HG03095 (cell line): ENCODE data around the gene SCLY.

Experiments used
- ATAC-seq: cut with Tn5 transposase; IDR thresholded peaks from one replicate; pipeline ENCODE4 v1.9.1; 2021; ENCODE audit warnings: moderate library complexity; ENCODE audit not compliant: unreplicated experiment

Gene SCLY

DNA sequence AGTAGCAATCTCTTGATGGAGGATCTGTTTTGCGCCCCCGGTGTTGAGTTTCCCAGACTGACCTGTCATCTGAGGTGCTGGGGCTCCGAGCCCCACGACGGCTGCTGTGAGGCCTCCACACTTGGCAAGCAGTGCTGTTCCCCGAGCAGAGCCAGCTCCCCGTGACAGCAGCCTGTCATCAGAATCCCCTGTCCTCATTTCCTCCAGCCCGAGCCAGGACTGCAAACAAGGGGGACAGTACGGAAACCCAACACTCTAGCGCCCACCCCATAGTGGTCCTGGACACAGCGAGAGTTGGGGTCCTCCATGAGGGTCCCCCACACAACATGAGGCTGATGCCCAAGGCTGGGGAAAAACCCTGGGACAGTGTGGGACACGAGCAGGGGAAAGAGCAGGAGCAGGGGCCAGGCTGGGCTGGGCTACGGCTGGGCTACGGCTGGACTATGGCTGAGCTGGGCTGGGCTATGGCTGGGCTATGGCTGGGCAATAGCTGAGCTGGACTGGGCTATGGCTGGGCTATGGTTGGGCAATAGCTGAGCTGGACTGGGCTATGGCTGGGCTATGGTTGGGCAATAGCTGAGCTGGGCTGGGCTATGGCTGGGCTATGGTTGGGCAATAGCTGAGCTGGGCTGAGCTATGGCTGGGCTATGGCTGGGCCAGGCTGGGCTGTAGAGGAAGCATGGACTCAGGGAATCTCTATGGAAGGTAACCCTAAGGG, 76.2 kb downstream of the SCLY start:
- ATAC-seq, result no peak

DNA sequence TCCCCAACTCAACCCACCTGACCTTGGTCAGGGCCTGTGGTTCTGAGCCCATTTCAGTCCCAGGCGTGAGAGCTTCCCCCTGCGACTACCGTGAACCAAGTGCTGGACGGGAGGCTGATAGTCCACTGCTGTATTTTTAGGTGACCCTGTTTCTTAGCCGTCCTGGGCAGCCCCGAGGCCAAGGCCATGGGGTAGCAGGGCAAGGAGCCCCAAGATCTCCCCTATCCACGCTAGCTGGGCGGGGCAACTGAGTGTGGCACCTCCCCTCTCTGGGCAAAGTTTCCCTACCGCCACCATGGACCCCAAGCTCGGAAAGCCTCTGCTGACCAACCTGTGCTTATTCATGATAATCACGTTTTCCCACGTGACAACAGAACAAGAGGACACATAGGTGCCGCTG, 77.1 kb downstream of the SCLY start:
- ATAC-seq, result no peak

DNA sequence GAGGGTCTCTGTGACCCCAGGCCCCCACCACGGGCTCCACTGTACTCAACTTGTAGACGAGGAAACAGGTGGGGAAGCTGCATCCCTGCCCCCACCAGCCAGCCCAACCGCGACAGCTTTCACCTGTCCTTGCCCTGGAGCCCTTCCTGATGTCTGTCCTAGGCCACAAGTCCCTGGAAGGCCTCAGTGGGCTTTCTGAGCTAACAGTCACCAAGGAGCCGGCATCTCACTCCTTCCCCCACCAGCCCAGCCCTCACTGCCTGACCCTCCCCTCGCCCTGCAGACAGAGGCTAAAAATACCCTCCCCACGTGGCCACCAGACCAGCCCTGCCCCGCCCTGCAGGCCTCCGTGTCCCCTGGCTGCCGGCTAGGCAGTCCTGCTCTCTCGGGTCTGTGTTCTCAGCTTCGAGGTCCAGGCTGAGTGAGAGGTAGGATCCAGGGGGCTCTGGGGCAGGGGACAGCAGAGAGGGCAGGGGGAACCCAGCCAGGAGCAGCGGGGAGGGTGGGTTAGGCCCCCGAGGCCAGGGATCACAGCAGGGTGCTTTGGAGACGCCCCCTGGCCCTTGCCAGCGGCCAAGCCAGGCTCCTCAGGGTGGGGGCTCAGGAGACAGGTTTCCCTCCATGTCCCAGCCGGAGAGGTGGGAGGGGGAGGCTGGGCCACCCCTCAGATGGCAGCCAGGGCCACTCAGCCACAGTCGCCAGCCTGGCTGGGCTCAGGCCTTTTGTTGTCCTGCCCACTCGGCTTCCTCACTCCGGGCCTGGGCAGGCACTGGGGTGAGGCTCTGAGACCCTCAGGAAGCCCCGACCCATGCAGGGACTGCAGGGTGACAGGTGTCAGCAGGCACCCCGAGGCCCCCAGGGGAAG, 77.8 kb downstream of the SCLY start, which contains the start of gene KLHL30:
TSS of gene KLHL30 (plus strand) at position 338 of the 865 bp plus-strand sequence. CDS start 2,087 bp downstream, outside the sequence.
- ATAC-seq, result no peak

DNA sequence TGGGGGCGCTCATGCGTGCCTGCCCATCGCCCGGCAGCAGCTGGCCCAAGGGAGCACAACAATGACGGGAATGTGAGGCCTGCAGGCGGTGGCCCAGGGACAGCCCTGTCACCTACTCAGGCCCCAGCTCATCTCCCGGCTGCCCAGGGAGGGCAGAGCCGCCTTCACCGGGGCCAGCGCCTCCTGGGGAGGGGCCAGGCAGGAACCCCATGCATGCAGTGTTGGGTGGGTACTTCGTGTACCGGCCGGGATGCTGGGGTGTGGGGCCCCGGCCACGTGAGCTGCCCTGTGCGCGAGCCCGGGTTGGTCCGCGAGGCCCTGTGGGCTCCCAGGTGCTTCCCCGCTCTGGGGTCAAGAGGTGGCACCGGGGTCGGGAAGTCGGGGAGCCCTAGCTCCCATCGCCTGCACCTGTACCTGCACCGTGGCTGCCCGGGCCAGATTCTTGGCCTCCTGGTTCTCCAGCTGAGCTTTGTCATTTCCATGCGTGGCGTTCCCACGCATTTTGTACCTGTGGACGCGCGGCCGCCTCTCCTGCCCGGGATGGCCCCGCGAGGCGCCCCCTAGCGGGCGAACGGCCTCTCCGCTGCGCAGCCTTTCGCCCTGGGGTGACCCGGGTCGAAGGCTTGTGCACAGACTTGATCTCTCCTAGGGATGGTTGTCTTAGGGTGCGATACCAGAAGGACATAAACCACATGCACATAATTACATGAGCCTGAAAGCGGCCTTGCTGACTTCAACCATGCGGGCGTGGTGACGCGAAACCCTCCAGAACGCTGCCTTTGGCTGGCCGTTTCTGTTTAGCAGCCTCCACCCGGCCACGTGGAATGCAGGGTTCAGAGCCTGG, 78.6 kb downstream of the SCLY start:
- ATAC-seq, result no peak

DNA sequence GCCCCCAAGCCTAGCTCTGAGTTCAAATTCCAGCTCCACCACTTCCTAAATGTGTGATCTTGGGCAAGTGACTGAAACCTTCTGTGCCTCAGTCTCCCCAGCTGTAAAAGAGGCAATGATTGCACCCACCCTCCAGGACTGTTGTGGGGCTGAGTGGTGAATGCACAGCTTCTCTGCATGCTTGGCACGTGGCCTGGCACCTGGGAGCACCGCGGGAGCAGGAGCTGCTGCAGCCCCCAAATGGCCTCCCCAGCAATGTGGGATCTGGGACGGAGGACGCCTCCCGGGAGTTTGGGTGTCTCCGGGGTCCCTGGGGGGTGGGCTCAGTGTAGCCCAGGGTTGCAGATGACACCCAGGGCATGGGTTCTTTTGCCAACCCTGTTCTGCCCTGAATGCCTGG, 79.2 kb downstream of the SCLY start:
- ATAC-seq, result no peak

DNA sequence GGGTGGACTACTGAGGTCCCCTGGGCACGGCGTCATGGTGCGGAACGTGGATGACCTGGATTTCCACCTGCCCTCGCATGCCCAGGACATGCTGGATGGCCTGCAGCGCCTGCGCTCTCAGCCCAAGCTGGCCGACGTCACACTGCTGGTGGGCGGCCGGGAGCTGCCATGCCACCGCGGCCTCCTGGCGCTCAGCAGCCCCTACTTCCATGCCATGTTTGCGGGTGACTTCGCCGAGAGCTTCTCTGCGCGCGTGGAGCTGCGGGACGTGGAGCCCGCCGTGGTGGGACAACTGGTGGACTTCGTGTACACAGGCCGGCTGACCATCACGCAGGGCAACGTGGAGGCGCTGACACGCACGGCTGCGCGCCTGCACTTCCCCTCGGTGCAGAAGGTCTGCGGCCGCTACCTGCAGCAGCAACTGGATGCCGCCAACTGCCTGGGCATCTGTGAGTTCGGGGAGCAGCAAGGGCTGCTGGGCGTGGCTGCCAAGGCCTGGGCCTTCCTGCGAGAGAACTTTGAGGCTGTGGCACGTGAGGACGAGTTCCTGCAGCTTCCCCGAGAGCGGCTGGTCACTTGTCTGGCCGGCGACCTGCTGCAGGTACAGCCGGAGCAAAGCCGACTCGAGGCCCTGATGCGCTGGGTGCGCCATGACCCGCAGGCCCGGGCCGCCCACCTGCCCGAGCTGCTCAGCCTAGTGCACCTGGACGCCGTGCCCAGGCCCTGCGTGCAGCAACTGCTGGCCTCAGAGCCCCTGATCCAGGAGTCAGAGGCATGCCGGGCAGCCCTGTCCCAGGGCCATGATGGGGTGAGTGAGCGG, 80.1 kb downstream of the SCLY start:
- no peak for ATAC-seq

DNA sequence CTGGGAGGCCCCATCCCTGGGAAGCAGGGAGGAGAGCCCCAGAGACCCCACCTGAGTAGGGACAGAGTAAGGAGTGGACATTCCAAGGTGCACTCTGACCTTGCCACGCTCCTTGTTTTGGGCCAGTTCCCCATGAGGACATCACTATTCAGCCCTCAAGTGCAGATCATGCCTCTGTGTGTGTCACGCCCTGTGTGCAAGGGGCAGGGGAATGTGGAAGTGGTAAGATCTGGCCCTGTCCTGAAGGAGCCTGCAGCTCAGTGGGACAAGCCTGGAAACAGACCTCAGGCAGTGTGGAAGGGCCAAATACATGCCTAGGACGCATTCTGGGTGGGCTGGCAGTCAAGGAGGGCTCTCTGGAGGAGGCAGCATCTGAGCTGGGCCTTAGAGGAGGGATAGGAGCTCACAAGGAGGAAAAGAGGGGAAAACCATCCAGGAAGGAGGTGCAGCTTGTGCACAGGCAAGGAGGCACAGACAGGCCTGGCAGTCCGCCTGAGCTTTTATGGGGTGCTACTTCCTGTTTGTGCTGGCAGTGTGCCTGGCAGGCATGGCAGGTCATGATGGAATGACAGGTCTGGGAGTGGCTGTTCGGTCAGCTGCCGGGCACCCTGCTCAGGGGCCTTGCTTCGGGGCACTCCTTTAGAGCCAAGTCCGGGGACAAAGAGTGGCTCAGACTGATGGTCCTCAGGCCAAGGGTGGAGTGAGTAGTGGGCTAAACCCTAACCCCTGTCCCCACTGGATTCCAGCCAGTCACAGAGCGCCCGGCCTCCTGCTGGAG, 80.9 kb downstream of the SCLY start:
- no peak for ATAC-seq

DNA sequence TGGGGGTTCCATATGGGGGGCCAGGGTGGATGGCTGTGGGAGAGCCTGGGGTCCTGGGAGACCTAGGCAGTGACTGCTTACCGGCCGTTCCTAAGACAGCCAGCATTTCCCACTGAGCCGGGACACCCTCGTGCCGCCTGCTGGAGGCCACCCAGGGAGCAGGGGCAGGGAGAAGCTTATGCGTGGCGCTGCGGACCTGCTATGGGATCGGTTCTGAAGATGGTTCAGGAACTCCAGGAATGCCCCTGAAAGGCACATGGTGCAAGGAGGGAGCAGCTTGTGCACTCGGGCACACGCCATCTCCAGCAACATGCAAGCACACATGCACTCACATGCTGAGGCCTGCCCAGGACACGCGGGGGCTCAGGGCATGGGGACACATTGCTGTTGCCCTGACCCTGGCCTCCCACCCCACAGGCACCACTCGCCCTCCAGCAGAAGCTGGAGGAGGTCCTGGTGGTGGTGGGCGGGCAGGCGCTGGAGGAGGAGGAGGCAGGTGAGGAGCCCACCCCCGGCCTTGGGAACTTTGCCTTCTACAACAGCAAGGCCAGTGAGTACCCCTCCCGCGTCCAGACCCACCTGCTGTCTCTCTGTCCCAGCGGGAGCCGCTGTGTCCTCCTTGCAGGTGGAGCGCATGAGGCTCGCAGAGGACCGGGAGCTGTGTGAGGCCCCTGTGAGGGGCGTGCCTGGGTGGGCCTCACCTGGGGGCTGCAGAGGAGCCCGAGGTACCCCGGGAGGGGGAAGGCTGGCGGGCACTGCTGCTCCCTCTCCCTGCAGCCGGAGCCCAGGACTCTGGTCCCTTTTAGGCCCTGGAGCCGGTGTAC, 81.8 kb downstream of the SCLY start:
- ATAC-seq, result no peak

DNA sequence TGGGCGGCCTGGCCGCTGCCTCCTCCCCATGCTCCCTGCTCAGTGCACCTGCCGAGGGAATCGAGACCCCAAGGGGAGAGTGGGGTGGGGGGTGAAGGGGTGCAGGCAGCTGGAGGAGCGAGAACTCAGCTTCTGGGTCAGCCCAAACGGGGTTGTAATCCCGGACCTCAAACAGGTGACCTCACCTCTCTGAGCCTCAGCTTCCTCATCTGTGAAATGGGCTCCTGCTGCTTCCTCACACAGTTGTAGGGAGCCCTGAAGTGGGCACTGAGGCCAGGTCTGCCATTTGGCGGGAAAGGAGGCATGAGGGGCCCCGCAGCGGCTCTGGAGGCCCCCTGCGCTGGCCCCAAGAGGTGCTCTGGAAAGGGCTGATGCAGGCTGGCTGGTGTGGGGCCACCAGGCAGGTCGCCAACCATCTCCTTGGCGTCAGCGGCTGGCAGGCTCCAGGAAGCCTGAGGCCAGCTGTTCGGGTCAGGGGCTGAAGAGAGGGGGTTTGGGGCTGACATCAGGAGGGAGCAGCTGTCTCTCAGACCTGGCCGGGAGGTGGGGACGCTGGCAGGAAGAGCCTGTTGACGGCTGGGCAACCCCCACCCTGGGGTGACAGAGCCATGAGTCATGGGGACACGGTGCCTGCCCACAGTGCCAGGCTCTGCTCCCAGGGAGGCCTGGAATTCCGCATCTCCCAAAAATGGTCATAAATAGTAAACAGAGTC, 82.6 kb downstream of the SCLY start:
- no peak for ATAC-seq

DNA sequence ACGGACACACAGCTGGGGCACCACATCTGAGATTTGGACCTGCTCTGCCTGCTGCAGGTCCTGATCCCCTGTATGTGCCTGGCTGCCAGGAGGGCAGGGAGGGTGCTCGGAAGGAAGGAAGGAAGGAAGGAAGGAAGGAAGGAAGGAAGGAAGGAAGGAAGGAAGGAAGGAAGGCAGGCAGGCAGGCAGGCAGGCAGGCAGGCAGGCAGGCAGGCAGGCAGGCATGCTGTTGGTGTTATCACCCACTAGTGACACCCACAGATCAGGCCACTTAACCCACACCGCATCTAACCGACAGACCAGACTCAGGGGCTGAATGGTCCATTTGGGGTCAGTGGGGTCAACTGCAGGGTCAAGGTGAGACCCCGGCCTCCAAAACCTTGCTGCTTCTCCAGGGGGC, 83.5 kb downstream of the SCLY start:
- ATAC-seq, result no peak

DNA sequence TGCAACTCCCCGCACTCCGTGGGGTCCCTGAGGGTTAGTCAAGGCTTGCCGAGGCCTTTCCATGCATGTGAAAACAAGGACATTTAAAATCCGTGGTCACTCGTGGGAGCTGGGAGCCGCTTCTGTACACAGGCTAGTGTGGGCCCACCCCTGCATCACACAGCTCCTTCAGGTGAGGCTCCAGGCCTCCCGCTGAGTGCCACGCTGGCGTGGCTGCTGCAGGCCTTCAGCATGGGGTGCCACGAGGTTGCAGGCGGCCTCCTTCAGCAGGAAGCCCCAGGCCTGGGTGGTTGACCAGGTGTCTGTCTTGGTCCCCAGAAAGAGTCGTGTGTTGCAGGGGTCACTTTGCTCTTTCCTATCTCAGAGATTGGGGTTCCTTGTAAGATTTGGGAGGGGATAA, 84.2 kb downstream of the SCLY start:
- ATAC-seq, result no peak

DNA sequence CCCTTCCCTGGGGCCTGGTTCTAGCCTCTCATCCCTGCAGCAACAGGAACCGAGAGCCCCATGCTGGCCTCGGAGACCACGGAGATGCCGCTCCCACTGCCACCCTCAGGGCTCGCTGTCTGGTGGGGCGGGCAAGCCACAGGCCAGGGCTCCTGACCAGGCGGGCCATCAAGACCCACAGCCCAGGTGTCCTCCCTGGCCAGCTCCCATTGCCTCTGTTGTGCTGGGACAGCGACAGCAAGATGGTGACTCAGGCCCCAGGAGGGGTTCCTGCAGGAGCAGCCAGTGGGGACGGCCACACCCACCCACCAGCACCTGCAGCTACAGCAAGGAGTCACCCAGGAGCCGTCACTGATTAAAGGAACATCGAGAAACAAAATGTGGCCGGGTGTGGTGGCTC, 85.0 kb downstream of the SCLY start:
- ATAC-seq, result no peak

DNA sequence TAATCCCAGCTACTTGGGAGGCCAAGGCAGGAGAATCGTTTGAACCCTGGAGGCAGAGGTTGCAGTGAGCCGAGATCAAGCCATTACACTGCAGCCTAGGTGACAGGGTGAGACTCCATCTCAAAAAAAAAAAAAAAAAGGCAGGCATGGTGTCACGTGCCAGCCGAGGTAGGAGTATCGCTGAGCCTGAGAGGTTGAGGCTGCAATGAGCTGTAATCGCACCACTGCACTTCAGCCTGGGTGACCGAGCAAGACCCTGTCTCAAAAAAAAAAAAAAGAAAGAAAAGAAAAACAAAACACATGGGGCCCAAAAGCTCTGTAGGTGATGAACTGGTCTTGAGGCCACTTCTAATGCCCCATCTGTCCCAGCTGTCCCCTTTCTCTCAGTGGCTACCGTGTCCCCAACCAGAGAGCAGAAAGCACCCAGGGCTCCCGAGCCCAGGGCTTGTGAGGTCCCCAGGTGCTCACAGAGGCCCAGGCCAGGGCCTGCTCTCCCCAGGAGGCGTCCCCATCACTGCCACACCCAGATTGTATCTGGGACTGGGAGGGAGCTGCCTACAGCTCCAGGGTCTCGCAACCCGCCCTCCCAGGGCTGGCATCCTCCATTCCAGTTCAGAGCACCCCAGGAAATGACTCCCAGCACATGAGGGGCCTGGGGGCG, 86.2 kb downstream of the SCLY start:
- ATAC-seq, result no peak

DNA sequence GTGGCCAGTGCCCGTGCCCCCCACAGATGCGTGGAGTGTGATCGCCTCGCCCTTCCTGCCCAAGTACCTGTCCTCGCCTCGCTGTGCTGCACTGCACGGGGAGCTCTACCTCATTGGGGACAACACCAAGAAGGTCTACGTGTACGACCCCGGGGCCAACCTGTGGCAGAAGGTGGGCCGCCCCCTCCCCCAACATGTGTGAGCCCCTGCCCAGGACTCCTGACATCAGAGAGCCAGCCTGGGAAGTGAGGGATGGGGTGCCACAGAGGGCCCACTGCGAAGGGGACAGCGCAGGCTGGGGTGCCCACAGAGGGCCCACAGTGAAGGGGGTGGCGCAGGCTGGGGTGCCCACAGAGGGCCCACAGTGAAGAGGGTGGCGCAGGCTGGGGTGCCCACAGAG, 88.2 kb downstream of the SCLY start:
- ATAC-seq, result no peak
